ENCODE measurements around the gene HSP90B1.

GRCh38 chr12:103886195-103886797, 43.9 kb upstream of the HSP90B1 start:
- no peak for TF ChIP-seq CTCF (conservative IDR thresholded peaks at IDR 0.05; ENCODE audit: low read depth, low read length)
- no peak for TF ChIP-seq EZH2 (IDR thresholded peaks at IDR 0.05; ENCODE audit: low read length, unreplicated experiment)
- no peak for TF ChIP-seq EZH2phosphoT487 (IDR thresholded peaks at IDR 0.05; ENCODE audit: borderline replicate concordance, low read length)

Measured in PC-3 (cell line).